ENCODE data around the gene WWOX.

Gene WWOX

GRCh38 chr16:78794581-78795250 is 695.3 kb downstream of the WWOX start:
- DNase-seq (ENCODE audit: extremely low spot score): no peak
- CTCF ChIA-PET: interaction anchor here (0.6 kb wide), 1 partner anchor 23 kb away, joined by 3 read pairs; no protein-coding TSS in a partner anchor
- POLR2A ChIA-PET: no interaction called here
- no peak for TF ChIP-seq CTCF (IDR thresholded peaks at IDR 0.05; ENCODE audit: control extremely low read depth, extremely low read depth, low read depth, missing control alignments)

GRCh38 chr16:78795433-78795832 is 696.0 kb downstream of the WWOX start:
- CTCF ChIA-PET: no interaction called here
- no peak for DNase-seq (ENCODE audit: extremely low spot score)
- TF ChIP-seq CTCF (IDR thresholded peaks at IDR 0.05; ENCODE audit: control extremely low read depth, extremely low read depth, low read depth, missing control alignments): no peak
- POLR2A ChIA-PET: no interaction called here

- ChIA-PET POLR2A (no interaction called here), CTCF (no interaction called here)
- DNase-seq (ENCODE audit: extremely low spot score): no peak
- TF ChIP-seq CTCF (IDR thresholded peaks at IDR 0.05; ENCODE audit: control extremely low read depth, extremely low read depth, low read depth, missing control alignments): no peak
Observed at GRCh38 chr16:78796221-78796866, 696.9 kb downstream of the WWOX start.

GRCh38 chr16:78799429-78799828 is 700.0 kb downstream of the WWOX start:
- no peak for DNase-seq (ENCODE audit: extremely low spot score)
- no peak for TF ChIP-seq CTCF (IDR thresholded peaks at IDR 0.05; ENCODE audit: control extremely low read depth, extremely low read depth, low read depth, missing control alignments)
- CTCF ChIA-PET: no interaction called here
- POLR2A ChIA-PET: no interaction called here

GRCh38 chr16:78800523-78800922 is 701.1 kb downstream of the WWOX start:
- ChIA-PET POLR2A (no interaction called here), CTCF (no interaction called here)

More at GRCh38 chr16:78800523-78800922, 701.1 kb downstream of the WWOX start:
- TF ChIP-seq CTCF (IDR thresholded peaks at IDR 0.05; ENCODE audit: control extremely low read depth, extremely low read depth, low read depth, missing control alignments): no peak
- DNase-seq (ENCODE audit: extremely low spot score): no peak
